HG03521 (cell line): ENCODE measurements around the gene GDPD4.

Experiments
- ATAC-seq: cut with Tn5 transposase; IDR thresholded peaks from one replicate; pipeline ENCODE4 v1.9.1; 2021; ENCODE audit warnings: mild to moderate bottlenecking, moderate library complexity; ENCODE audit not compliant: unreplicated experiment

GDPD4 gene

GRCh38 chr11:77191823-77192495 is 109.5 kb downstream of the GDPD4 start:
- ATAC-seq, result no peak

DNA sequence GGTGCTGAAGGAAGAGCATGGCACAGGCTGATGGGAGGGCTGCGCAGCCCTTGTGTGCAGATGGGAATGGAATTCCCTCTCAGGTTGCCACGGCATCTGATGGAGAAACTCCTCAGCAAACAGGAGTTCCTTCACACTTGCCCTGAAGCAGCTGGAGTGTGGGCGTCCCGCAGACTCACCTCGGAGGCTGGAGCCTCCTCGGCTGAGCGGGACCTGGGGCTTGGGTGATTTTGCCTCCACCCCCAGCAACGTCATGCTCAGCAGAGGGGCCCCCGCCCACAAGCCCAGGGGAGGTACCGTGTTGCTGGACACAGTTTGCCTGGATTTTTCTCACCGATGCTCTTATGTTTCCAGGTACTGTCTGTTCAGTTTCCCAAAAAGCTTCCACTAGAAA is 110.1 kb downstream of the GDPD4 start:
- ATAC-seq, result no peak

DNA sequence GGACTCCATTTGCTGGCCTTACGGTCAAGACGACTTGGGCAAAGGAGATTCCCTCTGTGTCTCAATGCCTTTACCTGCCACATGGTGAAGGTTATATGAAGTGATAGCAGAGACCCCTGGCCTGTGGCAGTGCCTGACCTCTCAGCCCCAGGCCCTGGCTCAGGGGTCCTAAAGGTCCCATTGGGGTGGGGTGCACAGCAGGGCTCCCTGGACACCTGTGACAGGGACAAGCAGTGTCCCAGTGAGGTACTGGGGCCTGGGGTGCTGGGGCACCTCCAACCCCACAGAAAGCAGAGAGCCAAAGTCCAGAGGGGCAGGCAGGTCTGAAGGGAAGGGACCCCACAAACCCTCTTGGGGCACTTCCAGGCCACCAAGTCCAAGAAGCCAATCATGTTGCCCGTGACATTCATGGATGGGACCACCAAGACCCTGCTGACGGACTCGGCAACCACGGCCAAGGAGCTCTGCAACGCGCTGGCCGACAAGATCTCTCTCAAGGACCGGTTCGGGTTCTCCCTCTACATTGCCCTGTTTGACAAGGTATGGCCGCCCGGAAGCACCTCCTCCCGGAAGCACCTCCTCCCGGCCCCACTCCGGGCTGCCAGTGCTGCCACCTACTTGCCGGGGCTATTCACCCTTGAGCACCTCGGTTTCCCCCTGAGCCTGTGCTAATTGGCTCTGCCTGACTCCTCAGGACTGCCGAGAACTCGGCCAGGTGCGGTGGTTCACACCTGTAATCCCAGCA is 111.0 kb downstream of the GDPD4 start:
- no peak for ATAC-seq

- no peak for ATAC-seq
These were observed 111.8 kb downstream of the GDPD4 start for GRCh38 chr11:77189588-77190210.

- no peak for ATAC-seq
These were observed 112.6 kb downstream of the GDPD4 start for GRCh38 chr11:77188633-77189491.

- no peak for ATAC-seq
These were observed 113.5 kb downstream of the GDPD4 start for GRCh38 chr11:77187776-77188632.

- no peak for ATAC-seq
These were observed 114.3 kb downstream of the GDPD4 start for GRCh38 chr11:77187111-77187750.

DNA sequence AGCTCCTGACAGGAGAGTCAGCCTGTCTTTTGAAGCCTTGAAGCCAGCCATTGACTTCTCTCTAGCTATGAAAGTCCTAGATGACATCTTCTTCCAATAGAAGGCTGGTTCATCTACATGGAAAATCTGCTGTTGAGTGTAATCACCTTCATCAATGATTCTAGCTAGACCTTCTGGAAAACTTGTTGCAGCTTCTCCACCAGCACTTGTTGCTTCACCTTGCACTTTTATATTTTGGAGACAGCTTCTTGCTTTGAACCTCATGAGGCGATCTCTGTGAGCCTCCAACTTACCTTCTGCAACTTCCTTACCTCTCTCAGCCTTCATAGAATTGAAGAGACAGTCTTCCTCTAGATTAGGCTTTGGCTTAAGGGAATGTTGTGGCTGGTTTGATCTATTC is 115.2 kb downstream of the GDPD4 start:
- ATAC-seq, result no peak

GRCh38 chr11:77184136-77184860 is 117.2 kb downstream of the GDPD4 start:
- no peak for ATAC-seq

DNA sequence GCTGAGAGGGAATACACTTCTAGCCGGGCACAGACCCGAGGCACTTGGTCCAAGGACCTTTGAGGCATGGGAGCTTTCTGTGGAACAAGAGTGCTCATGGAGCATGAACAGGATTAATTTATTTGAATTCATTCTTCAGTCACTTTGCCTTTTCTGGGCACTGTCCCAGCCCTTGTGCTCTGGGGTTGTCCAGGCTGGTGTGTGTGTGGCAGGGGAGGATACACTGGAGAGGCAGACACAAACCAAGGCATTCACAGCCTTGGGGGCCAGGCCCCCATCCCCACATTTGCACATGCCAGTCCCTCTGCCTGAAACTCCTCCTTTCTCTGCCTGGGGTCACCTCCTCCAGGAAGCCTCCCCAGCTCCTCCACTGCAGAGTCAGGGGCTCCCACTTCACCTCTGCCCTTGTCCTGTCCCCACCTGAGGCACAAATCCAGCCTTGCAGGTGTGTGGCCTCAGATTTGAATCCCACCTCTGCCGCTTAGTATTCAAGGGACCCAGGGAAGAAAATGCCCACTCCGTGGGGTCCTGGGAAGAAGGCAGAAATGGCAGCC is 118.0 kb downstream of the GDPD4 start:
- no peak for ATAC-seq

DNA sequence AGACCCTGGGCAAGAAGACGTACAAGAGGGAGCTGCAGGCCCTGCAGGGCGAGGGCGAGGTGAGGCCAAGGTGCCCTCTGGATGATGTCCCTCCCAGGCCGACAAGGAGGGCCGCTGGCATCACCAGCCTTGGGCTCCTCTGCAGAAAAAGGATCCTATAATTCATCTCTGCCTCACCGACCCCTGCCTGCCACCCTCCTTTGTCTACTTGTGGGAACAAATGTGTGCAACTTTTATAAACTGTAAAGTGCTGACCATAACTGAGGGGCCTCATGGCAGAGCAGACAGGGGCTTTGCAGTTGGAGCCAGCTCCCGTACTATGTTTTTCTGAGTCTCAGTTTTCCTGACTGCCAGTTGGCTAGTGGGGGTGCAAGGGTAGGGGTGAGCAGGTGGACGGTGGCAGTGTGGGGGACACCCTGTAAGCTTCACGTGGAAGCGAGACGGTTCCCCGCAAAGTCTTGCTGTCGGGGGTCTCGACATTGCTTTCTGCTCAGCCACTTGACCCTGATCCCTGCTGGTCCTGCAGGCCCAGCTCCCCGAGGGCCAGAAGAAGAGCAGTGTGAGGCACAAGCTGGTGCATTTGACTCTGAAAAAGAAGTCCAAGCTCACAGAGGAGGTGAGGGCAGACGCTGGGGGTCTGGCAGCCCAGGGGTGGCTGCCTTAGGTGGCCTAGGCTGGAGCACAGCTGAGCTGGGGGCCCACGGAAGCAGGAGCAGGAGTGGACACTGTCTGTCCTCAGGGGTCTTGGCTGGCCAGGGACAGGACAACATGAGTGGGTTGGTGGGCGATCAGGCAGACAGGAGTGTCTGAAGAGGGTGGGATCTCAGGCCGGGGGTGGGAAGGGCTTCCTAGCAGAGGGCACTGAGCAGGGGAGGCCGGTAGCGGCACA is 118.7 kb downstream of the GDPD4 start:
- ATAC-seq, result no peak

- ATAC-seq, result no peak
These were observed 119.5 kb downstream of the GDPD4 start for GRCh38 chr11:77181799-77182541.

DNA sequence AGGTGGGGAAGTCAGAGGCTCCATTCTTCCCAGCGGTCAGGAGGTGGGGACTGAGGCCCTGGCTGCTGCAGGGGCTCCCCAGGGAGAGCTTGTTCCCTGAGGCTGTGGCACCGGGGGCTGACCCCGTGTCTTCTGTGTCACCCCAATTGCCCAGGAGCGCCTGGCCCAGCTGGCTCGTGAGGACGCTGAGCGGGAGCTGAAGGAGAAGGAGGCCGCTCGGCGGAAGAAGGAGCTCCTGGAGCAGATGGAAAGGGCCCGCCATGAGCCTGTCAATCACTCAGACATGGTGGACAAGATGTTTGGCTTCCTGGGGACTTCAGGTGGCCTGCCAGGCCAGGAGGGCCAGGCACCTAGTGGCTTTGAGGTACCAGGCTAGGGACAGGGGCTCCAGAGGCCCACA is 120.3 kb downstream of the GDPD4 start:
- no peak for ATAC-seq

DNA sequence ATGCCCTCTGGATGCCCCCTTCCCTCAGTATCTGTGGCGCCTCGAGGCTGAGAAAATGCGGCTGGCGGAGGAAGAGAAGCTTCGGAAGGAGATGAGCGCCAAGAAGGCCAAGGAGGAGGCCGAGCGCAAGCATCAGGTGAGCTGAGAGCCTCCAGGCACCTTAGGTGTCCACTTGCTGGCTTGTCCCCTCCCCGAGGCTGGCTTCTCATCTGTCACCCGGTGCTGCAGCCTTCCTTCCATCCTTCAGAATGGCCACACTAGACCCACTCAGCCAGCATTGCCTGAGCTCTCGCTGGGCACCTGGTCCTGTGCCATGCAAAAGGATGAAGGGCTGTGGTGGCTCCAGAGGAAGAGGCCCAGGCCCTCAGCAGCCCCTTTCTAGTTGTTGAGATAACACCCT is 121.1 kb downstream of the GDPD4 start:
- ATAC-seq, result no peak

GRCh38 chr11:77179681-77180080 is 121.8 kb downstream of the GDPD4 start:
- no peak for ATAC-seq

DNA sequence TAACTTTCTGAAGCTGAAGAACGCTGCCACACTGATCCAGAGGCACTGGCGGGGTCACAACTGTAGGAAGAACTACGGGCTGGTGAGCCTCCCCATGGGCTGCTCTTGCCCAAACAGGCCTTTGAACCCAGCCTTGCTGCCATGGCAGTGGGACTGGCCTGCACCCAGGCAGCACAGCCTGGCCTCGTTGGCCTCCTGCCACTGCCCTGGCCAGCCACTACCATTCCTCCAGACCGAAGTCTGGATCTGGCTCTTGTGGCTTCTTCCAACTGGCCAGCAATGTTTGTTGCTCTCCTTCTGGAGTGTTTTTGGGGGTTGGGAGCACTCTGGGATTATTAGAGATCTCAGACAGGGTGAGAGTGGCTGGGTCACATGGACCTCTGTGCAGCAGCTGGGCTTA is 122.4 kb downstream of the GDPD4 start:
- ATAC-seq, result no peak

- ATAC-seq, result no peak
These were observed 123.3 kb downstream of the GDPD4 start for GRCh38 chr11:77178150-77178549.
